Measurements from ENCODE around the gene LPP. TPM values are rescaled to one million over a fixed set of nuclear protein-coding genes. Genes with fewer than 3 reads are reported as not detected.

Gene LPP
- total and polyA plus RNA-seq, 2 of the 4 experiments (the other 2 are of a cell fraction) = 16.0 to 130 TPM

- dilution Hi-C loops (cut with HindIII; ENCODE audit: low sequenced_read_pairs, unreplicated experiment) (no loop called here), in situ Hi-C loops (cut with MboI; ENCODE audit: low sequenced_read_pairs) (no loop called here), intact Hi-C loops (cut with micrococcal nuclease) (no loop called here)
- H4K20me1 ChIP-seq (ENCODE audit: insufficient read depth, low read length) = peaks cover 84% of the 10 kb centered on the region
- no peak overlapping the region; the same call in 1 of the 2 replicates for H2BK120ac ChIP-seq (ENCODE audit: low read depth, low read length)
- H3K9me3 ChIP-seq (ENCODE audit: control insufficient read depth, insufficient read depth, low read length) = no peaks in the 10 kb centered on the region
- peak overlapping the region; percentile 8; the same call in 1 of the 2 replicates for H3K4ac ChIP-seq (ENCODE audit: low read depth, low read length)
- peaks cover 20% of the 10 kb centered on the region for H3K36me3 ChIP-seq (ENCODE audit: control insufficient read depth, insufficient read depth, low read length)
- H3K14ac ChIP-seq (replicated peaks; ENCODE audit: low read depth, low read length) = peak overlapping the region; percentile 13; the same call in 1 of the 2 replicates
- H2AFZ ChIP-seq (replicated peaks; ENCODE audit: low read length, poor library complexity) = no peak overlapping the region
- peak overlapping the region; percentile 23; the same call in 1 of the 2 replicates for H3K4me2 ChIP-seq (ENCODE audit: low read depth, low read length)
- ChIA-PET CTCF (no interaction called here), POLR2A (ENCODE audit: unreplicated experiment) (interaction anchor here (0.6 kb wide), 1 partner anchor 14 kb away, joined by 3 read pairs; no protein-coding TSS in a partner anchor)
- no TSS peak for BruUV-seq (replicated peaks)
- no peak overlapping the region for H2AK9ac ChIP-seq (replicated peaks; ENCODE audit: low read depth, low read length, poor library complexity)
- no peak for DNase-seq
- TF ChIP-seq SMC3 (IDR thresholded peaks at IDR 0.05; ENCODE audit: low read depth, low read length) = no peak
- no peak for TF ChIP-seq MAZ (IDR thresholded peaks at IDR 0.05; ENCODE audit: borderline replicate concordance, low read depth, low read length)
- no peak for TF ChIP-seq RAD21 (IDR thresholded peaks at IDR 0.05; ENCODE audit: low read length)
- no peak for TF ChIP-seq BHLHE40 (IDR thresholded peaks at IDR 0.05; ENCODE audit: low read depth, low read length)
- TF ChIP-seq POLR2A (IDR thresholded peaks at IDR 0.05; ENCODE audit: low read depth, low read length) = no peak
- TF ChIP-seq MAFK (IDR thresholded peaks at IDR 0.05; ENCODE audit: low read depth, low read length) = no peak
- TF ChIP-seq CEBPB (IDR thresholded peaks at IDR 0.05; ENCODE audit: low read depth, low read length) = no peak
- no peak for TF ChIP-seq RFX5 (IDR thresholded peaks at IDR 0.05; ENCODE audit: low read depth, low read length)
- TF ChIP-seq NFE2L2 (IDR thresholded peaks at IDR 0.05; ENCODE audit: low read depth, low read length) = no peak
- H4K5ac ChIP-seq (ENCODE audit: low read depth, low read length) = no peak overlapping the region
- no peak overlapping the region for H3K4me3 ChIP-seq (ENCODE audit: insufficient read depth, low read depth, low read length)
- ATAC-seq (ENCODE audit: low read depth) = no peak
- H3K9me1 ChIP-seq (ENCODE audit: insufficient read depth, low read length) = peaks cover 45% of the 10 kb centered on the region
- H3K27me3 ChIP-seq (ENCODE audit: control insufficient read depth, insufficient read depth, low read length) = no peaks in the 10 kb centered on the region
- peaks cover 52 to 91% of the 10 kb centered on the region in 2 experiments for H3K79me1 ChIP-seq (ENCODE audit: low read depth in 1 of 2, low read length in 2 of 2)
- H3K18ac ChIP-seq (ENCODE audit: low read depth, low read length) = no peak overlapping the region
- peak overlapping the region; percentile 52 for H2BK5ac ChIP-seq (ENCODE audit: low read depth, low read length, poor library complexity, severe bottlenecking)
- H3K23ac ChIP-seq (ENCODE audit: low read depth, low read length) = no peak overlapping the region
- peak overlapping the region; percentile 35; the same call in 1 of the 2 replicates for H2AK5ac ChIP-seq (ENCODE audit: low read depth, low read length)
- no peak overlapping the region for H4K8ac ChIP-seq (ENCODE audit: low read depth in 2 of 2, low read length in 2 of 2)
- H3K9ac ChIP-seq (ENCODE audit: low read depth, low read length) = no peak overlapping the region
- no peak overlapping the region for H3K27ac ChIP-seq (ENCODE audit: insufficient read depth, low read length)
- no peak overlapping the region; the same call in 2 of the 3 replicates for H2BK15ac ChIP-seq (ENCODE audit: low read depth, low read length)
- no peak overlapping the region for H3K56ac ChIP-seq (ENCODE audit: extremely low read depth, insufficient read depth, low read length)
- no peak overlapping the region for H2BK20ac ChIP-seq (ENCODE audit: low read depth, low read length)
- peaks cover 19% of the 10 kb centered on the region for H3K4me1 ChIP-seq (ENCODE audit: control insufficient read depth, insufficient read depth, low read length)
- no peak overlapping the region for H4K91ac ChIP-seq (ENCODE audit: insufficient read depth, low read depth, low read length)
- no CpG with 5 or more reads among the region's 2 CpGs for WGBS, 2 experiments (ENCODE audit: extremely low coverage in 2 of 2, insufficient read length in 1 of 2)
Observed at GRCh38 chr3:188232656-188233055, 78.7 kb downstream of the LPP start.
